Neuronal stem cell (in vitro differentiated cells): ENCODE data around the gene AZGP1.

Experiments
- DNase-seq: peaks from one replicate; pipeline ENCODE4 v3.0.0-alpha.2; 2013; ENCODE audit warnings: low spot score
- H2AFZ ChIP-seq: one replicate; pipeline ENCODE4 v1.6.1; 2013; ENCODE audit warnings: mild to moderate bottlenecking, low read length, inconsistent platforms
- H2AK5ac ChIP-seq: 2 replicates; pipeline ENCODE4 v1.6.1; 2013; ENCODE audit warnings: low read depth, mild to moderate bottlenecking, inconsistent platforms, low read length, moderate library complexity, mixed read lengths
- H2BK120ac ChIP-seq: 2 replicates; pipeline ENCODE4 v1.6.1; 2013; ENCODE audit warnings: low read depth, mild to moderate bottlenecking, inconsistent platforms, low read length, moderate library complexity, mixed read lengths
- H2BK12ac ChIP-seq: one replicate; pipeline ENCODE4 v1.6.1; 2013; ENCODE audit warnings: low read length, inconsistent platforms
- H2BK15ac ChIP-seq: 2 replicates; pipeline ENCODE4 v1.6.1; 2013; ENCODE audit warnings: mild to moderate bottlenecking, low read length, inconsistent platforms, mixed read lengths
- H2BK5ac ChIP-seq: one replicate; pipeline ENCODE4 v1.6.1; 2013; ENCODE audit warnings: inconsistent platforms, mild to moderate bottlenecking, low read length, moderate library complexity
- H3K14ac ChIP-seq: one replicate; pipeline ENCODE4 v1.6.1; 2013; ENCODE audit warnings: low read length, inconsistent platforms
- H3K18ac ChIP-seq: 2 replicates; pipeline ENCODE4 v1.6.1; 2013; ENCODE audit warnings: low read length, inconsistent platforms
- H3K23ac ChIP-seq: 2 replicates; pipeline ENCODE4 v1.6.1; 2013; ENCODE audit warnings: low read depth, mild to moderate bottlenecking, mixed read lengths, low read length, inconsistent platforms; ENCODE audit not compliant: poor library complexity
- H3K27ac ChIP-seq: replicated peaks from 3 replicates; pipeline ENCODE4 v1.5.1; 2013; ENCODE audit warnings: low read length, inconsistent platforms
- H3K27me3 ChIP-seq, 3 experiments: 2 replicates each; pipeline ENCODE4 v1.6.1; 2013; ENCODE audit warnings: low read length in 3 of 3, mild to moderate bottlenecking in 2 of 3, inconsistent platforms in 1 of 3, low read depth in 1 of 3, mixed read lengths in 1 of 3, moderate library complexity in 1 of 3; ENCODE audit not compliant: control insufficient read depth in 3 of 3, insufficient read depth in 3 of 3
- H3K36me3 ChIP-seq, 2 donors: replicated peaks in 1 of 2; 2 replicates each; pipeline ENCODE4 v1.6.1; 2013; ENCODE audit warnings: low read length in 2 of 2; ENCODE audit not compliant: control insufficient read depth in 2 of 2, insufficient read depth in 2 of 2
- H3K4ac ChIP-seq: 2 replicates; pipeline ENCODE4 v1.6.1; 2013; ENCODE audit warnings: inconsistent platforms, mild to moderate bottlenecking, low read length, moderate library complexity
- H3K4me1 ChIP-seq, 2 donors: 1 replicate in 1 of 2; 2 replicates in 1 of 2; pipeline ENCODE4 v1.6.1; 2013; ENCODE audit warnings: low read length in 2 of 2, low read depth in 1 of 2; ENCODE audit not compliant: control insufficient read depth in 2 of 2, insufficient read depth in 1 of 2
- H3K4me2 ChIP-seq: one replicate; pipeline ENCODE4 v1.6.1; 2013; ENCODE audit warnings: mild to moderate bottlenecking, low read length, inconsistent platforms; ENCODE audit not compliant: insufficient read depth, poor library complexity, severe bottlenecking
- H3K4me3 ChIP-seq, 2 donors: 2 replicates each; pipeline ENCODE4 v1.5.1; 2013; ENCODE audit warnings: low read length in 2 of 2, mild to moderate bottlenecking in 2 of 2, inconsistent platforms in 1 of 2, moderate library complexity in 1 of 2
- H3K79me1 ChIP-seq: one replicate; pipeline ENCODE4 v1.6.1; 2013; ENCODE audit warnings: low read depth, mild to moderate bottlenecking, inconsistent platforms, low read length, moderate library complexity
- H3K9ac ChIP-seq: one replicate; pipeline ENCODE4 v1.6.1; 2013; ENCODE audit warnings: mild to moderate bottlenecking, low read depth, low read length, inconsistent platforms; ENCODE audit not compliant: poor library complexity
- H3K9me3 ChIP-seq, 2 donors: replicated peaks in 1 of 2; 2 replicates each; pipeline versions ENCODE3 to v1.6.1; 2013; ENCODE audit warnings: low read length in 2 of 2, mild to moderate bottlenecking in 2 of 2, inconsistent platforms in 1 of 2, low read depth in 1 of 2, mixed read lengths in 1 of 2, moderate library complexity in 1 of 2; ENCODE audit not compliant: control insufficient read depth in 2 of 2, insufficient read depth in 1 of 2
- H4K8ac ChIP-seq: one replicate; pipeline ENCODE4 v1.6.1; 2013; ENCODE audit warnings: low read depth, mild to moderate bottlenecking, inconsistent platforms, low read length, moderate library complexity
- H4K91ac ChIP-seq: one replicate; pipeline ENCODE4 v1.6.1; 2013; ENCODE audit warnings: low read length, low read depth, mild to moderate bottlenecking, inconsistent platforms; ENCODE audit not compliant: poor library complexity
- WGBS, 2 donors: extraction: QIAGEN DNeasy Blood & Tissue Kit; methylation state at CpG; one replicate each; pipeline ENCODE4 v1.1.7; 2013; ENCODE audit warnings: missing lambda C conversion rate in 2 of 2, mixed read lengths in 1 of 2; ENCODE audit not compliant: insufficient read length in 2 of 2, insufficient replicate concordance in 1 of 2; ENCODE audit errors: extremely low coverage in 2 of 2; 5-methylcytosine and 5-hydroxymethylcytosine counted together

AZGP1 gene

GRCh38 chr7:99923200-99923599 is 52.6 kb downstream of the AZGP1 start:
- H2AFZ ChIP-seq = no peak overlapping the region
- H3K9ac ChIP-seq = no peak overlapping the region
- no peak overlapping the region for H2BK12ac ChIP-seq
- no peak overlapping the region for H3K14ac ChIP-seq
- no peaks in the 10 kb centered on the region for H3K4me1 ChIP-seq
- no peak overlapping the region for H2BK120ac ChIP-seq
- H3K23ac ChIP-seq = no peak overlapping the region
- H4K8ac ChIP-seq = no peak overlapping the region
- no peaks in the 10 kb centered on the region for H3K79me1 ChIP-seq
- no peak overlapping the region for H2AK5ac ChIP-seq
- H2BK15ac ChIP-seq = no peak overlapping the region
- no peak overlapping the region for H2BK5ac ChIP-seq
- DNase-seq = no peak
- H3K4ac ChIP-seq = no peak overlapping the region
- no peak overlapping the region for H3K4me3 ChIP-seq
- H3K9me3 ChIP-seq = peaks cover 3 to 5% of the 10 kb centered on the region in 2 donors
- no CpG with 5 or more reads among the region's 3 CpGs for WGBS, 2 donors
- no peak overlapping the region for H4K91ac ChIP-seq
- H3K27ac ChIP-seq = no peak overlapping the region
- H3K18ac ChIP-seq = no peak overlapping the region
- H3K36me3 ChIP-seq = no peaks in the 10 kb centered on the region
- H3K27me3 ChIP-seq = peaks cover 0 to 13% (median 0%) of the 10 kb centered on the region in 3 experiments
- H3K4me2 ChIP-seq = no peak overlapping the region

GRCh38 chr7:99920149-99920548 is 55.7 kb downstream of the AZGP1 start:
- Histone ChIP-seq H3K9ac (no peak overlapping the region), H3K14ac (no peak overlapping the region), H3K4me3 (no peak overlapping the region), H2BK120ac (no peak overlapping the region), H3K18ac (no peak overlapping the region), H3K36me3 (no peaks in the 10 kb centered on the region), H3K9me3 (peaks cover 3 to 5% of the 10 kb centered on the region in 2 donors), H2BK5ac (no peak overlapping the region), H3K27ac (no peak overlapping the region), H3K4ac (no peak overlapping the region), H2BK12ac (no peak overlapping the region), H2AFZ (no peak overlapping the region), H3K4me1 (no peaks in the 10 kb centered on the region), H2AK5ac (no peak overlapping the region), H3K79me1 (no peaks in the 10 kb centered on the region), H3K23ac (no peak overlapping the region), H3K4me2 (no peak overlapping the region), H2BK15ac (no peak overlapping the region), H4K8ac (no peak overlapping the region), H4K91ac (no peak overlapping the region), H3K27me3 (no peaks in the 10 kb centered on the region)
- WGBS, 2 donors = no CpG with 5 or more reads among the region's 3 CpGs
- no peak for DNase-seq

- Histone ChIP-seq H3K79me1 (no peaks in the 10 kb centered on the region), H3K14ac (no peak overlapping the region), H3K27me3 (no peaks in the 10 kb centered on the region), H3K4ac (no peak overlapping the region), H4K91ac (no peak overlapping the region), H3K4me2 (no peak overlapping the region), H3K18ac (no peak overlapping the region), H2AK5ac (no peak overlapping the region), H2BK12ac (no peak overlapping the region), H3K9me3 (peaks cover 3 to 5% of the 10 kb centered on the region in 2 donors), H2AFZ (no peak overlapping the region), H2BK120ac (no peak overlapping the region), H3K4me3 (peak overlapping the region in 1 of 2 donors; percentile 82), H2BK5ac (no peak overlapping the region), H3K4me1 (no peaks in the 10 kb centered on the region), H3K9ac (no peak overlapping the region), H3K36me3 (no peaks in the 10 kb centered on the region), H3K27ac (peak overlapping the region; percentile 23), H4K8ac (no peak overlapping the region), H2BK15ac (no peak overlapping the region), H3K23ac (no peak overlapping the region)
- DNase-seq = no peak
- WGBS, 2 donors = no CpG with 5 or more reads among the region's 4 CpGs
Observed at GRCh38 chr7:99919814-99920112, 56.1 kb downstream of the AZGP1 start.

GRCh38 chr7:99918959-99919813 is 56.6 kb downstream of the AZGP1 start, which contains the start of gene TRIM4:
TRIM4 (minus strand) TSS chr7:99919530; CDS start chr7:99919401, 129 bp downstream.
- Histone ChIP-seq H3K23ac (peak within 1 kb of the TSS; percentile 92), H2BK12ac (no peak within 1 kb of the TSS), H3K4me1 (no peaks in the 10 kb centered on the region), H3K14ac (no peak within 1 kb of the TSS), H2AK5ac (peak within 1 kb of the TSS; percentile 38), H3K27ac (peak within 1 kb of the TSS; percentile 23), H3K79me1 (no peaks in the 10 kb centered on the region), H3K9me3 (peaks cover 3 to 5% of the 10 kb centered on the region in 2 donors), H4K91ac (no peak within 1 kb of the TSS), H2AFZ (no peak within 1 kb of the TSS), H3K4ac (no peak within 1 kb of the TSS), H3K18ac (peak within 1 kb of the TSS; percentile 53), H3K27me3 (no peaks in the 10 kb centered on the region), H3K4me2 (no peak within 1 kb of the TSS), H2BK120ac (no peak within 1 kb of the TSS), H4K8ac (no peak within 1 kb of the TSS), H2BK5ac (no peak within 1 kb of the TSS), H3K9ac (peak within 1 kb of the TSS; percentile 33), H3K36me3 (no peaks in the 10 kb centered on the region), H2BK15ac (no peak within 1 kb of the TSS), H3K4me3 (peak within 1 kb of the TSS in 1 of 2 donors; percentile 82)
- DNase-seq = peak; percentile 9
- WGBS, 2 donors = no CpG with 5 or more reads among the region's 81 CpGs
